IPS-NIHi7 (cell line): ENCODE data around the gene RBKS.

Source experiments
- DNase-seq: peaks from one replicate; pipeline ENCODE4 v3.0.0; 2012; ENCODE audit warnings: mixed read lengths; ENCODE audit errors: extremely low spot score

The RBKS gene

DNA sequence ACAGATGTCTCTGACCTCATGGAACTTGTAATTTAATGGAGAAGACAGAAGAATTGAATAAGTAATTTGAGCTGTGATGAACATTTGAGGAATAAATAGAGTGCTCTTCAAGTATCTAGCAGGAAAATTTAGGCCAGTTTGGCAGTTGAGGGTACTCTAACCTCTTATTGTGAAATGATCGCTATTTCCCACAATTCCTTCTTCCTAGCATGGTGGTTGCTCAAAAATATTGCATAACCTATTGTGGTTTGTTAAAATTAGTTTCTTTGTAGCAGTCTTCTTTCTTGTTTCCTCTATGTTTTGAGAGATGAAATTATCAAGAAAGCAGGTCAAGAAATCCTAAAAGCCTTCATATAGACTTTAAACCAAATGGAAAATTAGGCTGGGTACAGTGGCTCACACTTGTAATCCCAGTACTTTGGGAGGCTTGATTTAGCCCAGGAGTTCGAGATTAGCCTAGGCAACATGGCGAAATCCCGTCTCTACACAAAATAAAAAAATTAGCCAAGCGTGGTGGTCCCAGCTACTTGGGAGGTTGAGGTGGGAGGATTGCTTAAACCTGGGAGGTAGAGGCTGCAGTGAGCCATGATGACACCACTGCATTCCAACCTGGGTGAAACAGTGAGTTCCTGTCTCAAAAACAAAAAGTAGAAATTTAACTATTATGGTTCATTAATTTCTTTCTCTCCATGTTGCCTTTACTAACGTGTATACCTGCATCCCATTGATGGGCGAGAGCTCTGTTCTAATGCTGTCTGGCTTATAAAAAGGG is 58.7 kb downstream of the RBKS start:
- DNase-seq, result no peak

DNA sequence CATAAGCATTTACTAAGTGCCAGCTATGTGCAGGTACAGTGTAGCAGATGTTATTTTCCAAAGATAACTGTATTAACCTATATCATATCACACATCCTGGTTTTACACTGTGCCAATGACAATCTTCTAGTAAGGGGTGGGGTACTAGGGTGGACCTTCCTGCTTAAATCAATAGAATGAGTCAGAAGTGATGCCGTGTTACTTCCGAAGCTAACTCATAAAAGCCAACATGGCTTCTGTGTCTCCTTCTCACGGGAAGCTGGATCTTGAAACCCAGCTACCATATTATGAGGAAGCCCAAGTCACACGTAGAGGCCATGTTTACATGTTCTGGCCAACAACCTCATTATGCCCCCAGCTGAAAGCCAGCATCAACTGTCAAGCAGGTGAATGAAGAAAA is 59.5 kb downstream of the RBKS start:
- DNase-seq, result no peak

DNA sequence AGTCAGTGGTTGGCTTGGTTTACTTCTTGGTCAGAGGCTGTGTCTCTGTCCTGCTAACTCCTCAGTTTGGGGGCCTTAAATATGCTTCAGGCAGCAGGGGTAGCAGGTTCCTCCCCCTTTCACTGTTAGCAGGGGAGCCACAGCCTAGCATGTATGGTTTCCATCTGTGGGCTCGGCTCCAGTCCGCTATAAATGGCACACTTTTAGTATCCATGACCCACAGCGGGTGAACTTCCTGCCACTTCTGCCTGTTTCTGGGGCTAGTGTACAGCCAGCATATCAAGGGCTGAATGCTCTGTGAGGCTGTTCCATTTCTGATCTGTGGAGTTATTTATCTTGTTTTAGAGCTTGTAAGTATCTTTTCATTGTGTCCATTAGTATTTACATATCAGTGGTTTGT is 60.4 kb downstream of the RBKS start:
- DNase-seq, result no peak

DNA sequence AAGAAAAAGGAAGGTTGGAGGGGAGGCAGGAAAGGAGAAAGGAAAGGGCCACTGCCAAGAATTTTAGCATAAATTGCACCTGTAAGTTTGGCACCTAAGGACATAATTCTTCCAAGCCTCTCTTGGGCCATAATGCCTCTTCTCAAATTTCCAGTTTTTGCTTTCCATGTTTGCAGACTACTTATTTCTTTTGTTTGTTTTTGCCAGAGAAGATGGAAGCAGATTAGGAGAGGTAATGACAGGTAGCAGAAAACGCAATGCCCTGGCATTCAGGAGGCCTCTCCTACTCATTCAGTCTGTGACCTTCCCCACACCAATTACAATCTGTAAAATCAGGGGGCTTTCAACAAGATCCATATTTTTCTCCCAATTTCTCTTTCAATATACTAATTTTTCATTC is 61.9 kb downstream of the RBKS start:
- DNase-seq, result no peak

DNA sequence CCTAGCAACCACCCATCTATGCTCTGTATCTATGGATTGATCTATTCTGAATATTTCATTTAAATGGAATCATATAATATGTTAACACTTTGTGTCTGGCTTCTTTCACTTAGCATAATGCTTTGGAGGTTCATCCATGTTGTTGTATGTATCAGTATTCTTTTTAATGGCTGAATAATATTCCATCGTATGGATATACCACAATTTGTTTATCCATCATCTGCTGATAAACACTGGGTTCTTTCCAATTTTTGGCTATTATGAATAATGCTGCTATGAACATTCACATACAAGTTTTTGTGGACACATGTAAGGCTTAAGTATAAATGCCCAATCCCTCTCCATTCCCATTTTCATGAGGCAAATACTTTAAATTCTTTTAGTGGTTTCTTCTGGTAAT is 65.8 kb downstream of the RBKS start:
- no peak for DNase-seq

DNA sequence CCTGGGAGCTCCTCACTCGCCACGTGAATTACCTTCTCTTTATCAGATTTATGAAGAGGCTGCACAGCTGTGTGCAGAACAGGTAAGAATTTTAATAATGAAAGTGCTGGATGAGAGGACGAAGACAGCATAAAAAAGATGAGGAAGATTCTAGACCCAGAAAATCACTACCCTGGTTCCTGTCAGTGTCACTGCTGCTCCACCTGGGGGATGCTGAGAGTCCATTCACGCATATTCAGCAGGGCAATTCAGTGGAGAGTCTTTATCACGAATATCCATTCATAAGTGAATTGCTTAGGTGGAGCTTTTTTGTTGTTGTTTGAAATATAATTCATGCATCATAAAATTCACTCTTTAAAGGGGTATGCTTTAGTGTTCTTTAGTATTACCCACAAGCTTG is 66.6 kb downstream of the RBKS start:
- DNase-seq, result no peak

DNA sequence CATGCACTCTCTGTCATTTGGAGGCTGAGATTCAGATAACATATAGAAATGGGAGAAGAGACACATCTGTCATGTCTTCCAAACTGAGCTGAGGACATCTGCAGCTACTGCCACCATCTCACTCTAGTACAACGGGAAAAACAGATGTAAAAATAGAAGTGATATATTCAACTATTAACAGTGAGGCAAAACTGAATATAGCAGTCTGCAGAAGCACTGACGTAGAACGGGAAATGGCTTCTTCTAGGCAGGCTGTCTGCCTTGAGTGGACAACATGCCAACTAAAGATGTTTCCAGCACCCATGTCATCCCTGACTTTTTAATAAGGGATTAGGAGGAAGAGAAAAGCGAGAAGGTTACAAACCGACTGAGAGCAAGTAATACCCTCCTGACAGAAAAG is 67.1 kb downstream of the RBKS start:
- DNase-seq, result no peak

DNA sequence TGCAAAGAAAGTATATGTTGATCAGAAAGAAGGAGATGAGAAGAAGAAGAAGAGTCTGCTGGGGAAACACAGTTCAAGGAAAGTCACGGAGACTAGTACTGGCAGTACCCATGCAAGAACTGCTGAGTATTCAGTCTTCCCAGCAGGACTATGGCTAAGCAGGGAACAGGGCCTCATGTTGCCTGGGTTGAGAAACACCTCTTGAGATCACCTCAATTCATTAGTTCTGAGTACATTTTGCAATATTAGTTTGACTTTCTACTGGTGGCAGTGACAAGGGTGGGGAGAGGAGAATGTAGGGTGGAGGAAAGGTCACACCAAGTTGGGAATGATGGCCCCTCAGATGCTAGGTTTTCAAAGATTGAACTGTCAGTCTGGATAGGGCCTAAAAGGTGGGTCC is 68.1 kb downstream of the RBKS start:
- DNase-seq, result no peak

DNA sequence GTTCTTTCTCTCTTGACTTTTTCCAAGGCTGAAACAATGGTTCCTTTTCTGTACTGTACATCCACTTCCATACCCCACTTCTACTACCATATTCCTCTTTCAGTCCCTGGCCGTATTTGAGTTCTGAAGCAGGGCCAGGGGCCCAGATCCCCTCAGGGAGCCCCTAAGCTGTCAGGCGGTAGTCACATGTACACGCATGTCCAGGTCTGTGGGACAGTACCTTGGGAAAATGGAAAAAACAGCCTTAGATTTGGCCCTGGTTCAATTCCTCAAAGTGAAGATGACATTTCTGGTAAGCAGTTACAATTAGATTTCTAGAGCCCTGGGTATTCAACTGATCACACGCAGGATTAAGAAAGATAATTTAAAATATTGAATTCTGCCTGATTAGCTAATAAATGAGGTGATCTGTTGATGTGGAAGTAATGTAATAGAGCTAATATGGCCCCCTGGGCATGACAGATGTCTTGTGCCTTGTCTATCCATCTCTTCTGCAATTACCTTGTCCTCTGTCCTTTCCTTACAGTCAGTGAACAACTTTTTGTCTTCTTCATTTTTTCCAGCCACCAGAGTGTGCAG is 74.2 kb downstream of the RBKS start:
- no peak for DNase-seq

DNA sequence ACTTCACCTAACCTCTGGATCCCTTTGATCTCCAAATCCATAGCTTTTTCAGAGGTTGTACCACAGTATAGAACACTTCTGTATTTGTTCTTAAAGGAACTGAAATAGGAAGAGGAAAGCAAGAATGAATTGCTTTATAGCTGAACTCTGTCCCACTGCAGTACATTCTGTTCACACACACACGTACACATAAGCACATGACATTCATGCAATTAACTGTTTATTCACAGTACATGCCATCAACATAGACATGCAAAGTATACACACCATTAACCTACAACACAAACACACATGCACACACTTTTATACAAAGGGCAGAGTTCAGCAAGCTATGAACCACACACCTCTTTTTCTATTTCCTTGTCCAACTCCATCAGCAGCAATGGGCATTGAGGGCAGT is 75.4 kb downstream of the RBKS start:
- no peak for DNase-seq

DNA sequence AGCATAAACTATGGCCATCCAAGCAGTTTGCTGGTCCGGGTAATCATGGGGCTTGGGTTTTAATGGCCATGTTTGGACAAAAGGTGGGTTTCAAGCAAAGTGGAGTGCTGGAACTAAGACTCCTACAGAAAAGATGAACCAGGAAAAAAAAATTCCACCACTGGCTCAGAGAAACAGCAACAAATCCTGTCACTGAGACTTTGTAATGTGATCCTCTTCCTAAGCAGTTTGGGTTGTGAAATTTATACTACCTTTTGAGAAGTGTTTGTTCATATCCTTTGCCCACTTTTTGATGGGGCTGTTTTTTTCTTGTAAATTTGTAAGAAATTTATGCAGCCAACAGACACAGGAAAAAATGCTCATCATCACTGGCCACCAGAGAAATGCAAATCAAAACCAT is 78.4 kb downstream of the RBKS start:
- DNase-seq, result no peak

DNA sequence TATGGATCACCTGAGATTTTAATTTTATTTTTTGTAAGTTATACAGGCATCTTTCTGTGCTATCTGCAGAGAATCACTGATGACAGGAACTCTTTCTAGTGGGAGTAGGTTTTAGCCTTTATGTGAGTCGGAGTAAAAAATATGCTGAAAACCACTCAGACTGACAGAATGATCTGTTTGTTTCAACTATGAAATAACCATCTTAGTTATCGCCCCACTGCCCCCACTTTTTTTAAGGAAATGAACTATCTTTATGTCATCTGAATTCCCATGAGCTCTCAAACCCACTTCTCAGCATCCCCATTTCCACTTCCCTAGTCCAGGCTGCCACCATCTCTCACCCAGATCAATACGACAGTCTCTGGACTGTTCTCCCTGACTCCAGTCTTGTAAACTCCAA is 79.7 kb downstream of the RBKS start:
- no peak for DNase-seq

DNA sequence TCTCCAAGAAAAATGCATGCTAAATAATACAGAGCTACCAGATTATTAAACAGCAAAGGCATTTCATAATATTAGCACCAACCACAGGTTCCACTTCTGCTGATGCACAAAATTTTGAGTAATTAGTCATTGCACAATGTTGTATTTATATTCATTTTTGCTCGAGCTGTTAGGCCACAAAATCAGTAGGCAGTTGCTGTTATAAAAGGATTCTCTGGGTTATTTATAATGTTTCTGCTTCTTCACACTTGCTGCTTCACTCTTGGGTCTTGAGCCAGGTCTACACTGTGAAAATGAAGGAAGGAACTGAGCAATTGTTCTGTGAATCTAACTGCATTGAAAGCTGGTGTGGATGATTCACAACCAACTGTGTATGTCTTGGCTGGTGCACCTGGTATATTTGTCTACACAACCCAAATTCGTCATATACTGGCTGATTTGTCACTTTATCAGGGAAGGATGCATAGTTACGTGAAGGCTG is 80.4 kb downstream of the RBKS start:
- DNase-seq, result no peak

DNA sequence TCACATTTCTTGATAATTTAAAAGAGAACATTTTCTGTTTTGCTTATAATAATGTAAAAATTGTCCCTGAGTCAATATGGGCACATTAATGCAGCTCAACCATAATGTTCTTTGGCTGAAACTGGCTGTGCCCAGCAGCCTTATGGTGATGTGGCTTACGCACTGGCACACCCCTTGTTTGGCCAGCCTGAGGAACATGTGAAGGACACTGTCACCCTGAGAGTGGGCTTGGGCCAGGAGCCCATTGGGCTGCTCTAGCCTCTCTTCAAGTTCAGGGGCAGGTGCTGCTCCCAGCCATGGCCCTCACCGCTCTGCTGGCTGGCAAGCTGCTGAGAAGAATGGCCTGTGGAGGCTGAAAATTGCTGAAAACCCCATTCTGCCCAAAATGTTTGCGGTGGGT is 81.2 kb downstream of the RBKS start:
- no peak for DNase-seq

DNA sequence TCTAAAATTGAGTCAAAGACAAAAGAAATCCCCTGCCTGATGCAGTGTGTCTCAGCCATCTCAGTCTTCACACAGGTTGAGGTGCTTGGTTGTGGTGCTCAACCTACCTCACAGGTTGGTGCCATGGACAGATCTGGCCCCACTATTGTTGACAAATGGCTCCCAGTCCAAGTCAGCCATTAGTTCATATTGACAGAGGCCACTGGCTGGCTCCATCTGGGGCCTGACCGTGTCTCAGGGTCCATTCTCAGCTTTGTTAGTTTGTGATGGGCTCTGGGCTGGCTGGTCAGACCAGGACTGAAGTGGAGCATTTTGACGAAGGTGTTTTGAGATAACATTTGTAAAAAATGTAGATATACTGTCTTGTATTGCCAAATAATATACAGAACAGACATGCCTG is 81.8 kb downstream of the RBKS start:
- DNase-seq, result no peak

DNA sequence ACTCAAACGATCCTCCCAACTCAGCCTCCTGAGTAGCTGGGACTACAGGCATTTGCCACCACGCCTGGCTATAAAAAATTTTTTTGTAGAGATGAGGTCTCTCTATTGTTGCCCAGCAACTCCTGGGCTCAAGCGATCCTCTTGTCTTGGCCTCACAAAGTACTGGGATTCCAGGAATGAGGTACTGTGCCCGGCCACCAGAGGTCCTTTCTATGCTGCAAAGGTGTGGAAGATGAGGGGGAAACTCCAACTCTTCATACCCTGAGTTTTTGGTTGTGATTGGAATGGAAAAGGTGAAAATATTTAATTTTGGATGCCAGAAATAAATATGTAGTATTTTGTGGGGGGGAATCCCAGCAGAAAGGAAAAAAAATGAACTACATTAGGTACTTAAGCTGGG is 82.7 kb downstream of the RBKS start:
- peak; percentile 39 for DNase-seq

DNA sequence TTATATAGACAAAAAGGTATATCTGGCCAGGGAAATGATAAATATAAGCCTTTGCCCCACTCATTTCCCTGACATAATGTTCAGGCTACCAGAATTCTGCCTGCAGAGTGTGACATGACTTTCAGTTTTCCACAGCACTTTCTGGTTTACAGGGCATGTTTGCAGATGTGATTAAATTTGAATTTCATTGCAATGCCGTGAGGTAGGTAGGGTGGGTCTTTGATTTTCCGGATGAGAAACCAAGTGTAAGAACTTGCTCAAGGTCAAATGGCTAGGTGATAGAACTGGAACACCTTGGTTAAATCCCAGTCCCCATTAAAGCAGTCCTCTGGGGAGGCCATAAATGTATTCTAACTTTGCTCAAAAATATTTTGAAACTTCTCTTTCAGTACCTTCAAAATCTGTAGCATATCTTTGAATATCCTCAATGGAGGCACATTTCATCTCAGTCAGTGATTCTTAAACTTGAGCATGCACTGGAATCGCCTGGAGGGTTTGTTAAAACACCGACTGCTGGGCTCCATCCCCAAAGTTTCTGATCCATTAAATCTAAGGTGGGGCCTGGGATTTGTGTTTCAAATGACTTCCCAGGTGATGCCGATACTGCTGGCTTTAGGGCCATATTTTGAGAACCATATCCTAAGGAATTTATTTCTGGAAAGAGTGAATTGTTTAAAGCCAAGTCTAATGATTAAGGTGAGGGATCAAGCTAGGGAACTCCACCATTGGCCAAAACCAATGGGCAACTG is 83.7 kb downstream of the RBKS start:
- no peak for DNase-seq

DNA sequence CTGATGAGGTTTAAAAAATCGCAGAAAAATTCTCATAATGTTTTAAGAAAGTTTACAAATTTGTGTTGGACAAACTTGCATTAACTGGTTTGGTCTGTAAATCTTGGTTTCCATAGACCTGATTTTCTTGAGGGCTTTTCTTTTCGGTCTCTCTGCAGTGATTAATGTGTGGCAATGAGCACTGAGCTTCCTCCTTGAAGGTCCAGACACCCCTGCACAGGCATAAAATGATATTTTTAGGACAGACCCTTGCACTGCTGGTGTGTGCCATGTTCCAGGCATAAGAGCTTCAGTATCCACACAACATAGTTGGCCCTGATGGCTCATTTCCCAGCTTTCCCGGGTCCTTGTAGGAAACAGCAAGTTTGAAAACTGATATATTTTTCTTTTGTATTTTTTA is 85.0 kb downstream of the RBKS start:
- DNase-seq, result no peak

DNA sequence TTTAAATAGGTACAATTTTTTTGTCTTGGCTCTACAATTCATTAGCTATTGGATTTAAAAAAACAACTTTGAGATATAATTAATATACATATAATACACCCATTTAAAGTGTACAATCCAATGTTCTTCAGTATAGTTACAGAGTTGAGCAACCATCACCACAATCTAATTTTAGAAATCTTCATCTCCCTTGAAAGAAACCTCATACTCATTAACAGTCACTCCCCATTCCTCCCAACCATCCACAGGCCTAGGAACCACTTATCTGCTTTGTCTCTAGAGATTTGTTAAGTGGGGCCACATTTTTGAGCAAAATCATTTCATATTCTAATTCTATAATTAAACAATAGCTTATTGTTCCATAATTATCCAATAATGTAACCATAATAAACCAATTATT is 86.0 kb downstream of the RBKS start:
- DNase-seq, result no peak

DNA sequence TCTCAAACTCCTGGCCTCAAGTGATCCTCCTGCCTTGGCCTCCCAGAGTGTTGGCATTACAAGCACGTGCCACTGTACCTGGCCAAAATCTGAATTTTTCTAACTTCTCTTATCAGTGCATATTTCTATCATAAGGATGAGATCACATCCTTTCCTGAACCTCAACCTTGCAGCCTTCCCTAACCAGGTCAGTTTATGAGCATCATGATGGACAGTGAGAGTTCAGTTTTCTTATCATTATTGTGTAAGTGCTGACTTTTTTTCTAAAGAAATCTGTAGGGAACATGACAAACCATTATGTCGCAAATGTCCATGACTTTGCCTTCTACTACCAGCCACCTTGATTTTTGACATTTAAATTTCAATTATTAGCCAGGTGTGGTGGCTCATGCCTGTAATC is 87.1 kb downstream of the RBKS start:
- DNase-seq, result no peak

DNA sequence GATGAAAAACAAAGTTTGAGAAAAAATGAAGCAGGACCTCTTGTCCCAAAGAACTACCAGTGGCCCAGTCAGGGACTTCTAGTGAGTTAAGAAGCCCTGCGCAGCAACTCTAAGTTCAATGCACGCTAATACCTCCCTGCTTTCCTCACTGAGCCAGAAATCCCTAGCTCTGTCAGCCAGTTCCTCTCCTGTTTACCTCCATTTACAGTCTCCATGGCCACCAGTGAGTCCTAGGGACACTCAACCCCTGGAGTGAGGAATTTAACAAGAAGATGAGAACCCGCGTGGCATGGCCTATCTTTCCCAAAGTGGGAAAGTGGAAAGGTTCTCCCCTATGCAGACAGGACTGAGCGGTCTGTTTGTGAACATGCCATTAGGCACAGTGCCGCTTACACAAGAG is 87.6 kb downstream of the RBKS start:
- no peak for DNase-seq

DNA sequence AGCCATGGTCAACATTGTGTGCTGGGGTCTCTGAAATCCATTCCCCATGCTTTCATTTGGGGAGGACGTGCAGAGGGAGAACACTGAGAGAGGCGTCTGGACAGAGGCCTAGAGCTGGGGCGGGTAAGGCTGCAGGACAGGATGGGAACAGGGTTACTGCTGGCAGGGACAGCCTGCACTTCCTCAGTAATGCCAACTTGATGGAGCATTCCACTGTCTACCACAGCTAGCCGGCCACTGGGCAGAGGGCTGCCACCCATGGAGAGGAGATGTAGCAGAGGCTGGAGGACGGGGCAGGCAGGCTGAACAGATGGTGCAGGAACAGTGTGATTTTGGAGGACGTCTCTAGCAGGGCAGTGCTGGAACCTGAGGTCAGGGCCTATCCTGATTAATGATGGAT is 89.3 kb downstream of the RBKS start:
- DNase-seq, result no peak

DNA sequence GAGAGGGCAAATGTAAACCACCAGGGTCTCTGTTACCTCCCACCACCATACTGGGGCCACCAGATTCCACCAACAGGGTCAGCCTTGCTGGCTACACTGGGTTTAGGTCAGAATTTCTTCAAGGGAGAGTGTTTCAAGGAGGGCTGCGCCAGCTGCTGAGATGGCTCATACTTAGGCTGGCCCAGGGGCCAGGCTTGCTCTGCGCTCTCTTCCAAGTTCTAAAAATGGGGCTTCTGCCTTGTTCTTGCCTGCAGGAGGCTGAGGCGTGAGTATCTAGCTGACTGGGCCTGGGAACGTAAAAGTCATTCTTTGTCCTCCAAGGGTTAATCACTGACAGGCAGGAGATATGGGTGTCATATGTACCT is 90.6 kb downstream of the RBKS start:
- DNase-seq, result no peak
